Measurements from ENCODE around the gene MYBPC1.

DNA sequence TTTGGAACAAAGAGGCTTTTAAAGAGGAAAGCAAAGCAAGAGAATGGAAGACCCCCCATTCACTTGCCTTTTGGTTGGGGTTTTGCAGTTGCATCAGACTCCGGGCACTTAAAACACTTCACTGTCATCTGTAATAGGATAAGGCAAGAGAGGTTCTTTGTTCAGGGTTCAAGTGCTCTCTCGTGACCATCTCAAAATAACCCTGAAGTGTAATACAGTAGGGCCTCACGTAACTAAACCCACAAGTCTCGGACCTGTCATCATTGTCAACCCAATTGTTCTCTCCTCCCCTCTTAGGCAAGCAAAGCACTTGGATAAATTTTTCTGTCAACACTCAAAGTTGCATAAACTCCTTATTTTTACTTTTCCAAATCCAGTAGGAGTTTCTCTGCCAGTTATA is 26.9 kb upstream of the MYBPC1 start:
- TF ChIP-seq, protein P1, sequence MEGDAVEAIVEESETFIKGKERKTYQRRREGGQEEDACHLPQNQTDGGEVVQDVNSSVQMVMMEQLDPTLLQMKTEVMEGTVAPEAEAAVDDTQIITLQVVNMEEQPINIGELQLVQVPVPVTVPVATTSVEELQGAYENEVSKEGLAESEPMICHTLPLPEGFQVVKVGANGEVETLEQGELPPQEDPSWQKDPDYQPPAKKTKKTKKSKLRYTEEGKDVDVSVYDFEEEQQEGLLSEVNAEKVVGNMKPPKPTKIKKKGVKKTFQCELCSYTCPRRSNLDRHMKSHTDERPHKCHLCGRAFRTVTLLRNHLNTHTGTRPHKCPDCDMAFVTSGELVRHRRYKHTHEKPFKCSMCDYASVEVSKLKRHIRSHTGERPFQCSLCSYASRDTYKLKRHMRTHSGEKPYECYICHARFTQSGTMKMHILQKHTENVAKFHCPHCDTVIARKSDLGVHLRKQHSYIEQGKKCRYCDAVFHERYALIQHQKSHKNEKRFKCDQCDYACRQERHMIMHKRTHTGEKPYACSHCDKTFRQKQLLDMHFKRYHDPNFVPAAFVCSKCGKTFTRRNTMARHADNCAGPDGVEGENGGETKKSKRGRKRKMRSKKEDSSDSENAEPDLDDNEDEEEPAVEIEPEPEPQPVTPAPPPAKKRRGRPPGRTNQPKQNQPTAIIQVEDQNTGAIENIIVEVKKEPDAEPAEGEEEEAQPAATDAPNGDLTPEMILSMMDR (IDR thresholded peaks at IDR 0.05) = no peak
- TF ChIP-seq POLR2AphosphoS5 (IDR thresholded peaks at IDR 0.05) = no peak

Measured in prostate gland (tissue), 2 donors.